A549 (cell line): ENCODE measurements around the gene CREB5. TPM values are rescaled to one million over a fixed set of nuclear protein-coding genes. Genes with fewer than 3 reads are reported as not detected.

Source experiments
- ATAC-seq, 2 experiments: fragments of 200-7000 bp in 1 of 2; fragments of >200 bp in 1 of 2; cut with Nextera tagmentation in 1 of 2; cut with Tn5 transposase in 1 of 2; 3 replicates each; pipeline versions ENCODE4 v1.8.0 to v1.9.1; 2018 to 2020; ENCODE audit warnings: mild to moderate bottlenecking in 1 of 2, moderate library complexity in 1 of 2
- CTCF ChIA-PET: fragments of 300-600 bp; sonication (Branson Sonifier 250); formaldehyde crosslinking; extraction: SDS; loops from one replicate; lab custom pipeline; 2021; ENCODE audit warnings: antibody characterized with exemption, inconsistent platforms; lab: Yijun Ruan, JAX
- POLR2A ChIA-PET: fragments of 350-600 bp; formaldehyde crosslinking; extraction: SDS; loops from one replicate; lab custom pipeline; 2021; ENCODE audit warnings: antibody characterized with exemption, inconsistent platforms; lab: Yijun Ruan, JAX
- DNase-seq, 2 experiments: peaks; one replicate each; pipeline versions ENCODE4 v3.0.0 to v3.0.0-alpha.2; 2011 to 2016; ENCODE audit warnings: low read depth in 1 of 2, low spot score in 1 of 2
- FAIRE-seq: peaks from 2 replicates; lab custom pipeline; 2011; peaks lifted over from hg19 to GRCh38; lab: Jason Lieb, UNC
- H3K27ac ChIP-seq, 2 experiments: fragments of >200 bp; sonication (Bioruptor Twin); formaldehyde crosslinking; 3 replicates each; pipeline ENCODE4 v1.5.1; 2016 to 2017
- H3K4me1 ChIP-seq: fragments of >200 bp; sonication (Bioruptor Twin); formaldehyde crosslinking; 3 replicates; pipeline ENCODE4 v1.6.1; 2016
- H3K4me2 ChIP-seq: fragments of >200 bp; sonication (Bioruptor Twin); formaldehyde crosslinking; 3 replicates; pipeline ENCODE4 v1.6.1; 2016
- H3K4me3 ChIP-seq: fragments of >200 bp; sonication (Bioruptor Twin); formaldehyde crosslinking; 3 replicates; pipeline ENCODE4 v1.5.1; 2016
- H3K9me3 ChIP-seq: fragments of >200 bp; sonication (Bioruptor Twin); formaldehyde crosslinking; 3 replicates; pipeline ENCODE4 v1.6.1; 2016
- ATOH8 ChIP-seq: fragments of 250-450 bp; sonication (Bioruptor Pico); IDR thresholded peaks from 2 replicates; pipeline ENCODE4 v1.5.0; 2020; ENCODE audit warnings: low read depth, mild to moderate bottlenecking, moderate library complexity
- EHMT2 ChIP-seq: fragments of 200-600 bp; sonication (generic); IDR thresholded peaks from 2 replicates; pipeline ENCODE4 v1.6.1; 2016; ENCODE audit warnings: antibody characterized with exemption, low read depth, mild to moderate bottlenecking, moderate library complexity
- EP300 ChIP-seq, 2 experiments: fragments of >200 bp; sonication (Bioruptor Twin); formaldehyde crosslinking; IDR thresholded peaks; 2 replicates in 1 of 2; 3 replicates in 1 of 2; pipeline ENCODE4 v1.6.1; 2016 to 2017
- ESRRA ChIP-seq: fragments of 150-350 bp; IDR thresholded peaks from 2 replicates; pipeline ENCODE4 v1.6.1; 2014; ENCODE audit warnings: mild to moderate bottlenecking, low read length, borderline replicate concordance
- HEYL ChIP-seq: fragments of 250-450 bp; sonication (Bioruptor Pico); IDR thresholded peaks from 2 replicates; pipeline ENCODE4 v1.8.0; 2021; ENCODE audit warnings: mild to moderate bottlenecking, moderate library complexity
- HOXB5 ChIP-seq: fragments of 250-450 bp; sonication (Bioruptor Pico); IDR thresholded peaks from 2 replicates; pipeline ENCODE4 v1.5.0; 2020; ENCODE audit warnings: mild to moderate bottlenecking, moderate library complexity
- KDM1A ChIP-seq: fragments of 200-600 bp; sonication (generic); IDR thresholded peaks from 2 replicates; pipeline ENCODE4 v1.6.1; 2016; ENCODE audit warnings: low read depth, mild to moderate bottlenecking
- MAX ChIP-seq: IDR thresholded peaks from 2 replicates; pipeline ENCODE4 v1.6.1; 2012
- MAZ ChIP-seq: fragments of 150-350 bp; IDR thresholded peaks from 2 replicates; pipeline ENCODE4 v1.6.1; 2014; ENCODE audit warnings: antibody characterized with exemption, low read depth, low read length, borderline replicate concordance
- MYC ChIP-seq: IDR thresholded peaks from 2 replicates; pipeline ENCODE4 v1.6.1; 2012; ENCODE audit warnings: mild to moderate bottlenecking, inconsistent platforms, low read length, improper control_type of control experiment, borderline replicate concordance
- NFE2L2 ChIP-seq: fragments of 150-350 bp; conservative IDR thresholded peaks from 2 replicates; pipeline ENCODE4 v1.6.1; 2014; ENCODE audit warnings: low read length
- NR3C1 ChIP-seq: fragments of >200 bp; sonication (Bioruptor Twin); formaldehyde crosslinking; IDR thresholded peaks from 3 replicates; pipeline ENCODE4 v1.6.1; 2017
- PBX3 ChIP-seq: IDR thresholded peaks from 2 replicates; pipeline ENCODE4 v1.6.1; 2012
- POLR2A ChIP-seq: IDR thresholded peaks from 2 replicates; pipeline ENCODE4 v1.6.1; 2012; ENCODE audit warnings: mild to moderate bottlenecking, low read length
- POLR2AphosphoS2 ChIP-seq: conservative IDR thresholded peaks from 2 replicates; pipeline ENCODE4 v1.6.1; 2012; ENCODE audit warnings: low read length, improper control_type of control experiment, inconsistent platforms
- RARB ChIP-seq: fragments of 250-450 bp; sonication (Bioruptor Pico); IDR thresholded peaks from 2 replicates; pipeline ENCODE4 v1.8.0; 2021; ENCODE audit warnings: mild to moderate bottlenecking, moderate library complexity
- RCOR1 ChIP-seq: fragments of 150-350 bp; IDR thresholded peaks from 2 replicates; pipeline ENCODE4 v1.6.1; 2014; ENCODE audit warnings: antibody characterized with exemption, low read length, low read depth
- RFX5 ChIP-seq: fragments of 450-650 bp; IDR thresholded peaks from 2 replicates; pipeline ENCODE4 v1.7.1; 2014; ENCODE audit warnings: antibody characterized with exemption, mild to moderate bottlenecking, moderate library complexity
- RNF2 ChIP-seq: fragments of 200-600 bp; sonication (generic); IDR thresholded peaks from 2 replicates; pipeline ENCODE4 v1.6.1; 2016; ENCODE audit warnings: low read depth, mild to moderate bottlenecking, antibody characterized with exemption, moderate library complexity, borderline replicate concordance
- ZNF302 ChIP-seq: fragments of 250-450 bp; sonication (Bioruptor Pico); IDR thresholded peaks from 2 replicates; pipeline ENCODE4 v1.9.0; 2021; ENCODE audit warnings: inconsistent platforms, mild to moderate bottlenecking, moderate library complexity
- WGBS: methylation state at CpG from one replicate; pipeline ENCODE4 v1.1.6; 2017; ENCODE audit errors: missing lambda C conversion rate; 5-methylcytosine and 5-hydroxymethylcytosine counted together
- polyA plus RNA-seq, 4 experiments: library from polyadenylated mRNA; depleted of rRNA in 3 of 4; stranded (reverse); fragments of >200 nt; fragmentation: RNase III in 1 of 4; extraction: RNeasy Plus Mini Kit Qiagen cat#74134 plus additional on column Dnase treatment in 1 of 4; gene quantifications; 2 replicates in 3 of 4; 3 replicates in 1 of 4; pipeline ENCODE4 v1.2.3, GENCODE V29; 2011 to 2017
- TF ChIP-seq, protein P1 (sequence below): IDR thresholded peaks from 2 replicates; pipeline ENCODE4 v1.6.1; 2012; ENCODE audit warnings: low read depth, borderline replicate concordance
- TF ChIP-seq, protein P2 (sequence below): fragments of 250-450 bp; sonication (Bioruptor Pico); IDR thresholded peaks from 2 replicates; pipeline ENCODE4 v1.5.0; 2021; ENCODE audit warnings: mild to moderate bottlenecking, moderate library complexity, borderline replicate concordance
- TF ChIP-seq, protein P3 (sequence below): fragments of 200-600 bp; sonication (generic); IDR thresholded peaks from 2 replicates; pipeline ENCODE4 v1.6.1; 2016; ENCODE audit warnings: antibody characterized with exemption, mild to moderate bottlenecking, moderate library complexity

The CREB5 gene
- polyA plus RNA-seq, 2 of the 4 experiments (the other 2 are of a cell fraction): 0.61 to 1.5 TPM

- TF ChIP-seq RFX5: no peak
- TF ChIP-seq KDM1A: no peak
Observed at GRCh38 chr7:28573651-28574301, 161.5 kb downstream of the CREB5 start (continued).

- peaks cover 18% of the 10 kb centered on the region; the same call in 2 of the 3 replicates for H3K4me1 ChIP-seq
- no peaks in the 10 kb centered on the region for H3K9me3 ChIP-seq
- WGBS: 49% methylated on average over 5 of the region's 5 CpGs
- H3K4me3 ChIP-seq: no peak overlapping the region
- TF ChIP-seq RFX5: no peak
- TF ChIP-seq POLR2A: no peak
- TF ChIP-seq NR3C1: no peak
- TF ChIP-seq EP300 (IDR thresholded peaks at IDR 0.05): no peak
- TF ChIP-seq, all 56 proteins: peak for 0
- Histone ChIP-seq H3K4me2 (no peak overlapping the region), H3K27ac (no peak overlapping the region)
- POLR2A ChIA-PET: no interaction called here
- CTCF ChIA-PET: interaction anchor here (0.7 to 0.9 kb wide), 2 partner anchors 22 to 329 kb away, joined by 3 read pairs; no protein-coding TSS in a partner anchor
- no peak for ATAC-seq
- no peak for FAIRE-seq
- no peak for DNase-seq
Observed at GRCh38 chr7:28575241-28575643, 162.9 kb downstream of the CREB5 start.

GRCh38 chr7:28576656-28577055, 164.3 kb downstream of the CREB5 start:
- ChIA-PET CTCF (interaction anchor here (1.0 to 1.3 kb wide), 2 partner anchors 17 to 51 kb away, joined by 3 to 4 read pairs; no protein-coding TSS in a partner anchor), POLR2A (no interaction called here)
- Histone ChIP-seq H3K4me1 (peaks cover 5% of the 10 kb centered on the region; the same call in 2 of the 3 replicates), H3K4me2 (no peak overlapping the region)
- TF ChIP-seq MAX (no peak), POLR2AphosphoS2 (no peak), PBX3 (no peak), EHMT2 (no peak), RARB (no peak), MYC (no peak), ESRRA (no peak), RCOR1 (no peak), MAZ (no peak), ATOH8 (CRISPR knock-in tag) (no peak), NFE2L2 (no peak), ZNF302 (no peak), RNF2 (no peak), HEYL (CRISPR knock-in tag) (no peak), HOXB5 (no peak), EP300 (IDR thresholded peaks at IDR 0.05) (no peak)
- TF ChIP-seq, protein P1, sequence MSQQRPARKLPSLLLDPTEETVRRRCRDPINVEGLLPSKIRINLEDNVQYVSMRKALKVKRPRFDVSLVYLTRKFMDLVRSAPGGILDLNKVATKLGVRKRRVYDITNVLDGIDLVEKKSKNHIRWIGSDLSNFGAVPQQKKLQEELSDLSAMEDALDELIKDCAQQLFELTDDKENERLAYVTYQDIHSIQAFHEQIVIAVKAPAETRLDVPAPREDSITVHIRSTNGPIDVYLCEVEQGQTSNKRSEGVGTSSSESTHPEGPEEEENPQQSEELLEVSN: no peak
- TF ChIP-seq, protein P2, sequence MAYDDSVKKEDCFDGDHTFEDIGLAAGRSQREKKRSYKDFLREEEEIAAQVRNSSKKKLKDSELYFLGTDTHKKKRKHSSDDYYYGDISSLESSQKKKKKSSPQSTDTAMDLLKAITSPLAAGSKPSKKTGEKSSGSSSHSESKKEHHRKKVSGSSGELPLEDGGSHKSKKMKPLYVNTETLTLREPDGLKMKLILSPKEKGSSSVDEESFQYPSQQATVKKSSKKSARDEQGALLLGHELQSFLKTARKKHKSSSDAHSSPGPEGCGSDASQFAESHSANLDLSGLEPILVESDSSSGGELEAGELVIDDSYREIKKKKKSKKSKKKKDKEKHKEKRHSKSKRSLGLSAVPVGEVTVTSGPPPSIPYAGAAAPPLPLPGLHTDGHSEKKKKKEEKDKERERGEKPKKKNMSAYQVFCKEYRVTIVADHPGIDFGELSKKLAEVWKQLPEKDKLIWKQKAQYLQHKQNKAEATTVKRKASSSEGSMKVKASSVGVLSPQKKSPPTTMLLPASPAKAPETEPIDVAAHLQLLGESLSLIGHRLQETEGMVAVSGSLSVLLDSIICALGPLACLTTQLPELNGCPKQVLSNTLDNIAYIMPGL (CRISPR knock-in tag): no peak
- TF ChIP-seq, protein P3, sequence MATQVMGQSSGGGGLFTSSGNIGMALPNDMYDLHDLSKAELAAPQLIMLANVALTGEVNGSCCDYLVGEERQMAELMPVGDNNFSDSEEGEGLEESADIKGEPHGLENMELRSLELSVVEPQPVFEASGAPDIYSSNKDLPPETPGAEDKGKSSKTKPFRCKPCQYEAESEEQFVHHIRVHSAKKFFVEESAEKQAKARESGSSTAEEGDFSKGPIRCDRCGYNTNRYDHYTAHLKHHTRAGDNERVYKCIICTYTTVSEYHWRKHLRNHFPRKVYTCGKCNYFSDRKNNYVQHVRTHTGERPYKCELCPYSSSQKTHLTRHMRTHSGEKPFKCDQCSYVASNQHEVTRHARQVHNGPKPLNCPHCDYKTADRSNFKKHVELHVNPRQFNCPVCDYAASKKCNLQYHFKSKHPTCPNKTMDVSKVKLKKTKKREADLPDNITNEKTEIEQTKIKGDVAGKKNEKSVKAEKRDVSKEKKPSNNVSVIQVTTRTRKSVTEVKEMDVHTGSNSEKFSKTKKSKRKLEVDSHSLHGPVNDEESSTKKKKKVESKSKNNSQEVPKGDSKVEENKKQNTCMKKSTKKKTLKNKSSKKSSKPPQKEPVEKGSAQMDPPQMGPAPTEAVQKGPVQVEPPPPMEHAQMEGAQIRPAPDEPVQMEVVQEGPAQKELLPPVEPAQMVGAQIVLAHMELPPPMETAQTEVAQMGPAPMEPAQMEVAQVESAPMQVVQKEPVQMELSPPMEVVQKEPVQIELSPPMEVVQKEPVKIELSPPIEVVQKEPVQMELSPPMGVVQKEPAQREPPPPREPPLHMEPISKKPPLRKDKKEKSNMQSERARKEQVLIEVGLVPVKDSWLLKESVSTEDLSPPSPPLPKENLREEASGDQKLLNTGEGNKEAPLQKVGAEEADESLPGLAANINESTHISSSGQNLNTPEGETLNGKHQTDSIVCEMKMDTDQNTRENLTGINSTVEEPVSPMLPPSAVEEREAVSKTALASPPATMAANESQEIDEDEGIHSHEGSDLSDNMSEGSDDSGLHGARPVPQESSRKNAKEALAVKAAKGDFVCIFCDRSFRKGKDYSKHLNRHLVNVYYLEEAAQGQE: no peak
- TF ChIP-seq, all 56 proteins: peak for 0
- DNase-seq (no peak), FAIRE-seq (no peak), ATAC-seq (no peak)
- Histone ChIP-seq H3K4me3 (no peak overlapping the region), H3K9me3 (no peaks in the 10 kb centered on the region), H3K27ac (no peak overlapping the region)
